Measurements from ENCODE around the gene R3HDM2. TPM values are rescaled to one million over a fixed set of nuclear protein-coding genes. Genes with fewer than 3 reads are reported as not detected.
A peak's percentile ranks its signal among the peaks of the same experiment; 100 is the strongest.

R3HDM2 gene
- total and polyA plus RNA-seq, 2 of the 13 experiments (the other 11 are each of a cell fraction or from before 2014, with no cell fraction given), result 11.1 to 23.5 TPM

- TF ChIP-seq HMGXB3 (CRISPR knock-in tag; IDR thresholded peaks at IDR 0.05; ENCODE audit: borderline replicate concordance), result peak; percentile 81; the same call in 1 of the 2 replicates
- TF ChIP-seq ZNF44 (CRISPR knock-in tag; IDR thresholded peaks at IDR 0.05), result peak; percentile 83; the same call in 1 of the 2 replicates
- peak; percentile 76; the same call in 1 of the 2 replicates for TF ChIP-seq ZSCAN21 (CRISPR knock-in tag; IDR thresholded peaks at IDR 0.05; ENCODE audit: borderline replicate concordance)
These were observed 191.8 kb downstream of the R3HDM2 start (continued) for GRCh38 chr12:57238854-57239554.

GRCh38 chr12:57237932-57238853, 192.7 kb downstream of the R3HDM2 start:
- H3K36me3 ChIP-seq (replicated peaks in 1 of 2; ENCODE audit: control insufficient read depth in 1 of 2, insufficient read depth in 2 of 2, low read length in 2 of 2), result peaks cover 6 to 14% of the 10 kb centered on the region in 2 experiments
- peak overlapping the region; percentile 66 to 83 (median 67) for H3K4me3 ChIP-seq (replicated peaks in 1 of 3; ENCODE audit: insufficient read depth in 1 of 3, low read depth in 2 of 3, low read length in 3 of 3)
- in situ Hi-C loops (cut with HindIII; ENCODE audit: extremely low pct_ligation_motif_present, low pct_unique_long_range_greater_than_20kb) (no loop called here), intact Hi-C loops (cut with micrococcal nuclease; ENCODE audit: unreplicated experiment) (loop anchor here (2.0 kb wide), 1 partner anchor 13 kb away; no protein-coding TSS in a partner anchor)
- H3K4me1 ChIP-seq (ENCODE audit: insufficient read depth, low read length), result peaks cover 83% of the 10 kb centered on the region
- DNase-seq (ENCODE audit: low spot score) (no peak), ATAC-seq (peak; percentile 14), FAIRE-seq (no peak)
- no peak overlapping the region for H2AFZ ChIP-seq (ENCODE audit: low read length)
- ChIA-PET CTCF (ENCODE audit: low intra/inter-chr PET ratio, low total read pairs) (interaction anchor here (4.9 to 11.7 kb wide), 2 partner anchors 12 to 24 kb away, joined by 87 to 308 read pairs; partner anchors contain the start of genes NXPH4 and SHMT2), POLR2A (interaction anchor here (0.9 to 8.9 kb wide), 7 partner anchors 8 to 217 kb away, joined by 3 to 116 read pairs (median 3); partner anchors contain the start of genes INHBE and SHMT2)
- H3K9ac ChIP-seq (ENCODE audit: insufficient read depth, low read depth, low read length), result peak overlapping the region; percentile 45
- 9% methylated on average over 23 of the region's 63 CpGs for WGBS (ENCODE audit: low lambda C conversion rate)
- H3K27me3 ChIP-seq (ENCODE audit: control insufficient read depth in 1 of 2, insufficient read depth in 2 of 2, low read length in 2 of 2), result peaks cover 18 to 41% of the 10 kb centered on the region in 2 experiments
- no peaks in the 10 kb centered on the region for H3K79me2 ChIP-seq (ENCODE audit: insufficient read depth, low read length)
- BruUV-seq (replicated peaks), result no TSS peak
- peaks cover 8% of the 10 kb centered on the region; the same call in 1 of the 2 replicates for H4K20me1 ChIP-seq (ENCODE audit: insufficient read depth, low read length)
- H3K27ac ChIP-seq (ENCODE audit: extremely low read length, insufficient read depth, low read length), result no peak overlapping the region
- H3K4me2 ChIP-seq (ENCODE audit: low read depth, low read length), result peak overlapping the region; percentile 99
- H3K9me3 ChIP-seq (ENCODE audit: low read length), result no peaks in the 10 kb centered on the region
- TF ChIP-seq SOX6 (IDR thresholded peaks at IDR 0.05), result no peak
- TF ChIP-seq SOX6 (CRISPR knock-in tag; IDR thresholded peaks at IDR 0.05), result peak; percentile 2; the same call in 1 of the 2 replicates
- no peak for TF ChIP-seq RFX1 (IDR thresholded peaks at IDR 0.05)
- no peak for TF ChIP-seq FOXO4 (CRISPR knock-in tag; conservative IDR thresholded peaks at IDR 0.05)
- TF ChIP-seq ZNF232 (CRISPR knock-in tag; IDR thresholded peaks at IDR 0.05; ENCODE audit: borderline replicate concordance), result 0 out of 2 replicates have a peak, but pooled peaks have one; percentile 18
- TF ChIP-seq PPARG (CRISPR knock-in tag; conservative IDR thresholded peaks at IDR 0.05), result no peak
- peak; percentile 54 for TF ChIP-seq POLR2G (IDR thresholded peaks at IDR 0.05; ENCODE audit: low read depth, low read length)
- no peak for TF ChIP-seq ZNF629 (CRISPR knock-in tag; conservative IDR thresholded peaks at IDR 0.05)
- TF ChIP-seq BCL3 (CRISPR knock-in tag; IDR thresholded peaks at IDR 0.05), result no peak
- no peak for TF ChIP-seq ZNF17 (CRISPR knock-in tag; IDR thresholded peaks at IDR 0.05)
